ENCODE data around the gene MAPK12.
"Not testable (repeated sequence)": the region's sequence is repeated elsewhere in the genome, so short reads cannot be mapped to it uniquely, and the experiment has no call there.

MAPK12 gene

GRCh38 chr22:50282361-50283155 is 21.1 kb upstream of the MAPK12 start:
- no peak for DNase-seq (ENCODE audit: low spot score)

- no peak for DNase-seq (ENCODE audit: low spot score)
Observed at GRCh38 chr22:50281957-50282356, 20.5 kb upstream of the MAPK12 start.

GRCh38 chr22:50281384-50281760 is 19.9 kb upstream of the MAPK12 start:
- no peak for DNase-seq (ENCODE audit: low spot score)

GRCh38 chr22:50280708-50281383 is 19.4 kb upstream of the MAPK12 start:
- no peak for DNase-seq (ENCODE audit: low spot score)

GRCh38 chr22:50280022-50280707 is 18.7 kb upstream of the MAPK12 start:
- no peak for DNase-seq (ENCODE audit: low spot score)

GRCh38 chr22:50278956-50279619 is 17.6 kb upstream of the MAPK12 start:
- DNase-seq (ENCODE audit: low spot score), result no peak

- no peak for DNase-seq (ENCODE audit: low spot score)
Observed at GRCh38 chr22:50278461-50278860, 17.0 kb upstream of the MAPK12 start.

- no peak for DNase-seq (ENCODE audit: low spot score)
Observed at GRCh38 chr22:50277761-50278160, 16.3 kb upstream of the MAPK12 start.

GRCh38 chr22:50276143-50276542 is 14.7 kb upstream of the MAPK12 start:
- peak; percentile 39 for DNase-seq (ENCODE audit: low spot score)

- no peak for DNase-seq (ENCODE audit: low spot score)
Observed at GRCh38 chr22:50275181-50276055, 13.9 kb upstream of the MAPK12 start.

- DNase-seq (ENCODE audit: low spot score), result no peak
Observed at GRCh38 chr22:50274771-50275170, 13.3 kb upstream of the MAPK12 start.

- DNase-seq (ENCODE audit: low spot score), result peak; percentile 47
Observed at GRCh38 chr22:50274311-50274710, 12.8 kb upstream of the MAPK12 start.

- DNase-seq (ENCODE audit: low spot score), result not testable (repeated sequence)
Observed at GRCh38 chr22:50273781-50274180, 12.3 kb upstream of the MAPK12 start.

GRCh38 chr22:50273352-50273751 is 11.9 kb upstream of the MAPK12 start:
- DNase-seq (ENCODE audit: low spot score), result not testable (repeated sequence)

- no peak for DNase-seq (ENCODE audit: low spot score)
Observed at GRCh38 chr22:50272044-50272802, 10.7 kb upstream of the MAPK12 start.

GRCh38 chr22:50271519-50271970 is 10.1 kb upstream of the MAPK12 start:
- peak; percentile 48 for DNase-seq (ENCODE audit: low spot score)

- DNase-seq (ENCODE audit: low spot score), result peak; percentile 47
Observed at GRCh38 chr22:50270666-50271394, 9.3 kb upstream of the MAPK12 start.

- DNase-seq (ENCODE audit: low spot score), result peak; percentile 82
Observed at GRCh38 chr22:50269970-50270665, 8.6 kb upstream of the MAPK12 start, which contains the start of gene MAPK11. Gene MAPK11, minus strand, starts transcription at chr22:50270380. Its CDS starts 88 bp downstream, at chr22:50270292.

- no peak for DNase-seq (ENCODE audit: low spot score)
Observed at GRCh38 chr22:50269573-50269969, 8.1 kb upstream of the MAPK12 start.

All from CD4-positive, alpha-beta T cell treated with Interleukin-6 at 100 ng/mL for 8 hours (primary cell).